ENCODE data around the gene GAS7.

The GAS7 gene

GRCh38 chr17:10087355-10087754 lies 111.1 kb downstream of the GAS7 start:
- Histone ChIP-seq H3K4me2 (ENCODE audit: low read length) (no peak overlapping the region), H4K20me1 (ENCODE audit: insufficient read depth, low read length) (no peaks in the 10 kb centered on the region), H3K9ac (ENCODE audit: low read length) (no peak overlapping the region), H3K27ac (ENCODE audit: low read depth, low read length, poor library complexity, severe bottlenecking) (no peak overlapping the region), H3K79me2 (ENCODE audit: insufficient read depth, low read length) (no peaks in the 10 kb centered on the region), H3K4me1 (ENCODE audit: insufficient read depth, low read length, severe bottlenecking) (no peaks in the 10 kb centered on the region), H3K9me2 (ENCODE audit: low read depth, low read length) (no peaks in the 10 kb centered on the region), H3K9me3 (ENCODE audit: low read length) (no peaks in the 10 kb centered on the region), H3K27me3 (ENCODE audit: insufficient read depth, low read length) (no peaks in the 10 kb centered on the region; the same call in 1 of the 2 replicates), H3K4me3 (ENCODE audit: low read depth, low read length, poor library complexity, severe bottlenecking) (no peak overlapping the region), H3F3A (ENCODE audit: insufficient read depth, low read length) (no peaks in the 10 kb centered on the region), H2AFZ (ENCODE audit: low read length) (no peak overlapping the region), H3K36me3 (ENCODE audit: insufficient read depth, low read length) (no peaks in the 10 kb centered on the region)
- TF ChIP-seq CTCF (IDR thresholded peaks at IDR 0.05; ENCODE audit: low read length) (no peak), EZH2 (IDR thresholded peaks at IDR 0.05; ENCODE audit: borderline replicate concordance, low read length) (no peak)

GRCh38 chr17:10083864-10084263 lies 114.5 kb downstream of the GAS7 start:
- no peak overlapping the region for H2AFZ ChIP-seq (ENCODE audit: low read length)
- H3K36me3 ChIP-seq (ENCODE audit: insufficient read depth, low read length), result no peaks in the 10 kb centered on the region
- no peaks in the 10 kb centered on the region for H3F3A ChIP-seq (ENCODE audit: insufficient read depth, low read length)
- H3K79me2 ChIP-seq (ENCODE audit: insufficient read depth, low read length), result no peaks in the 10 kb centered on the region
- no peaks in the 10 kb centered on the region for H4K20me1 ChIP-seq (ENCODE audit: insufficient read depth, low read length)
- no peak overlapping the region for H3K27ac ChIP-seq (ENCODE audit: low read depth, low read length, poor library complexity, severe bottlenecking)
- H3K4me1 ChIP-seq (ENCODE audit: insufficient read depth, low read length, severe bottlenecking), result no peaks in the 10 kb centered on the region
- no peaks in the 10 kb centered on the region for H3K9me2 ChIP-seq (ENCODE audit: low read depth, low read length)
- H3K9ac ChIP-seq (ENCODE audit: low read length), result no peak overlapping the region
- H3K27me3 ChIP-seq (ENCODE audit: insufficient read depth, low read length), result no peaks in the 10 kb centered on the region; the same call in 1 of the 2 replicates
- no peak overlapping the region for H3K4me3 ChIP-seq (ENCODE audit: low read depth, low read length, poor library complexity, severe bottlenecking)
- no peak for TF ChIP-seq EZH2 (IDR thresholded peaks at IDR 0.05; ENCODE audit: borderline replicate concordance, low read length)
- TF ChIP-seq CTCF (IDR thresholded peaks at IDR 0.05; ENCODE audit: low read length), result no peak
- H3K4me2 ChIP-seq (ENCODE audit: low read length), result no peak overlapping the region
- H3K9me3 ChIP-seq (ENCODE audit: low read length), result no peaks in the 10 kb centered on the region

GRCh38 chr17:10082795-10083194 lies 115.6 kb downstream of the GAS7 start:
- H3K4me3 ChIP-seq (ENCODE audit: low read depth, low read length, poor library complexity, severe bottlenecking), result no peak overlapping the region
- H3K9me2 ChIP-seq (ENCODE audit: low read depth, low read length), result no peaks in the 10 kb centered on the region
- no peaks in the 10 kb centered on the region; the same call in 1 of the 2 replicates for H3K27me3 ChIP-seq (ENCODE audit: insufficient read depth, low read length)
- no peaks in the 10 kb centered on the region for H4K20me1 ChIP-seq (ENCODE audit: insufficient read depth, low read length)
- H3K9me3 ChIP-seq (ENCODE audit: low read length), result no peaks in the 10 kb centered on the region
- no peaks in the 10 kb centered on the region for H3K79me2 ChIP-seq (ENCODE audit: insufficient read depth, low read length)
- H3K27ac ChIP-seq (ENCODE audit: low read depth, low read length, poor library complexity, severe bottlenecking), result no peak overlapping the region
- H3K9ac ChIP-seq (ENCODE audit: low read length), result no peak overlapping the region
- no peaks in the 10 kb centered on the region for H3K36me3 ChIP-seq (ENCODE audit: insufficient read depth, low read length)
- TF ChIP-seq EZH2 (IDR thresholded peaks at IDR 0.05; ENCODE audit: borderline replicate concordance, low read length) (no peak), CTCF (IDR thresholded peaks at IDR 0.05; ENCODE audit: low read length) (no peak)
- H3F3A ChIP-seq (ENCODE audit: insufficient read depth, low read length), result no peaks in the 10 kb centered on the region
- no peak overlapping the region for H3K4me2 ChIP-seq (ENCODE audit: low read length)
- no peak overlapping the region for H2AFZ ChIP-seq (ENCODE audit: low read length)
- no peaks in the 10 kb centered on the region for H3K4me1 ChIP-seq (ENCODE audit: insufficient read depth, low read length, severe bottlenecking)
